CD4-positive, alpha-beta T cell treated with Interleukin-4 for 4 hours (primary cell): ENCODE results near the gene DRAM1.
A peak's percentile ranks its signal among the peaks of the same experiment; 100 is the strongest.
"Not testable (repeated sequence)": the region's sequence is repeated elsewhere in the genome, so short reads cannot be mapped to it uniquely, and the experiment has no call there.

Experiments
- DNase-seq: peaks from one replicate; pipeline ENCODE4 v3.0.0-alpha.2; 2020

DRAM1 gene, protein sequence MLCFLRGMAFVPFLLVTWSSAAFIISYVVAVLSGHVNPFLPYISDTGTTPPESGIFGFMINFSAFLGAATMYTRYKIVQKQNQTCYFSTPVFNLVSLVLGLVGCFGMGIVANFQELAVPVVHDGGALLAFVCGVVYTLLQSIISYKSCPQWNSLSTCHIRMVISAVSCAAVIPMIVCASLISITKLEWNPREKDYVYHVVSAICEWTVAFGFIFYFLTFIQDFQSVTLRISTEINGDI

DNA sequence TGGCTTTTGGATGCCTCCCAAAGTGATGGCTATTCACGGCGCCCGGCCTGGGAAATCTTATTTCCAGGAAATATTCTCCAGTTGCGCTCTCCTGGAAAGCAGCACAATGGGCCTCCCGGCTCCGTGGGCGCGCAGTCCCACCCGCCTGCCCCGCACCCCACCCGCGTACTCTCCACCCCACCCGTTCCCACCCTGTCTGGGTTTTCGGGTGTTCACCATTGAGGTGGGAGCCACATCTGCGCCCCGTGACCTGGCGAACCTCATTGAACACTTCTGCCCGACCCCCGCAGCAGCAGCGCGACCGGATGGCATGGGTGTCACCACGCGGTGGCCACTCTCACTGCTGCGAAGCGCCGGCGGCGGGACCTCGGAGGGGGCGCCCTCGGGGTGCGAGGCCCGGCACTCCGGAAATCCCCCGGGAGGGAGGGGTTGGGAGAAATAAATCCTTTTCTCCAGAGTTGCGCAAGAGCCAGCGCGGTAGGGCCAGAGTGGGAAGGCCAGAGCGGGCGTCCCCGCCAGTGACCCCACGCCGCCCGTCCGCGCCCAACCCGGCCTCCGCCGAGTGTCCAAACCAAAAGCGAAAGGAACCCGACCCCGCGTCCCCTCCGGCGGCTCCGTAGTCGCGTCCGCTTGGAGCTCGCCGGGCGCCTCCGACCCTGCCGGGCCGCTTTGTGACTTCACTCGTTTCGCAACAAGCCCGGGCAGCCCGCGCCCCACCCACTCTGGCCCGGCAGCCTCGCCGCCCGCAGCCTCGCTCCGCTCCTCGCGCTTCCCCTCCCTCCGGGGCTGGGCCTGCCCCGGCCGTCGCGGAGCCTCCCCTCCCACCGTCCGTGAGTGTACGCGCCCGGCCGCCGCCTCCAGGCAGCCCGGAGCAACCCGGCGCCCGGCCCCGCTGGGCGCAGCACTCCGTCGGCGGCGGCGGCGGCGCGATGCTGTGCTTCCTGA is at the start of gene DRAM1:
Gene DRAM1 (plus strand): TSS at position 720 of the 945 bp plus-strand sequence. CDS start 210 bp downstream, at position 930.
- peak; percentile 73 for DNase-seq

DNA sequence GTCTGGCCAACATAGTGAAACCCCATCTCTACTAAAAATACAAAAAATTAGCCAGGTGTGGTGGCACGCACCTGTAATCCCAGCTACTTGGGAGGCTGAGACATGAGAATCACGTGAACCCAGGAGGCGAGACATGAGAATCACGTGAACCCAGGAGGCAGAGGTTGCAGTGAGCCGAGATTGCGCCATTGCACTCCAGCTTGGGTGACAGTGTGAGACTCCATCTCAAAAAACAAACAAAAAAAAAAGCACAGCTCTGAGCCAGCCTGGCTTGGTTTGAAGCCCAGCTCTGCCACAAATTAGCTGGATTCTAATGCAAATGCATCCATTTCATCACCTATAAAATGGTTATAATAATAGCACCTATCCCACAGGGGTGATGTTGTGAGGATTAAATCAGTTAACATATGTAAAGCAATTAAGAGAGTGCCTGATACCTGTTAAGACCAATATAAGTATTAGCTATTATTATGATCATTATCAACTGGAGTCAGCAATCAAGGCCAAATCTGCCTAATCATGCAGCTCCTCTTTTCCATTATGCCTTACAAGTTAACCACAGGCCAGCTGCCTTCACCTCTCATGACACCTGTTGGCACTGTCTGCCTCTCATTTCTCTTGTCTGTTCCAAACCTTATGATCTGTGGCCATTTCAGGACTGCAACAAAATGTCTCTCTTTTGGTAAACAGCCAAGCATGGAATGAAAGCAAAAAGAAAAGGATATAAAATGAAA is 48.8 kb upstream of the DRAM1 start:
- DNase-seq: no peak

DNA sequence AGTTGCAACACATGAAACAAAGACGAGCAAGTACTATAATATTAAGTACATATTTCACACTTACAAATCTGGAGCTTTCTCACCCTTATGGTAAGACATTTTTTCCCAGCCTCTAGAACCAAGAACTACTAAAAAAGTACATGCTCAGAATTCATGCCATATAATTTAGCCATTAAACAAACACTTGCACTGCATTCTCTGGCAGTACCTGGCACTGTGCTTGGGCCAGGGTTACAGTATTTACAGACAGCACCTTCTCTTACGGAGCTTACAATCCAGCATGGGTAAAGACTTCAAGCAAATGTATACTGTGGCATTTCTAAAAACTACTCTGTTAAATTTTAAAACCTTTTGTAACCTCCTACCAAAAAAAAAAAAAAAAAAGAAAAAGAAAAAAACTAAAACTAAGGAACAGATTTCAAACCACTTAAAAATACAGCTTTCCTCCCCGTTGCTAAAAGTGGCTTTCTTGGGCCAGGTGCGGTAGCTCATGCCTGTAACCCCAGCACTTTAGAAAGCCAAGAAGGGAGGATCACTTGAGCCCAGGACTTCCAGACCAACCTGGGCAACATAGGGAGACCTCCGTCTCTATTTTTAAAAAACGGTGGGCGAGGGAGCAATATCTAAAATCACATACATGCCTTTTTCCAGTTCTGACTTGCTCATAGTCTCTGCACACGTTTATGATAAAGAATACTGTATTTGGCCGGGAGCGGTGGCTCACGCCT is 47.6 kb upstream of the DRAM1 start:
- DNase-seq: no peak

DNA sequence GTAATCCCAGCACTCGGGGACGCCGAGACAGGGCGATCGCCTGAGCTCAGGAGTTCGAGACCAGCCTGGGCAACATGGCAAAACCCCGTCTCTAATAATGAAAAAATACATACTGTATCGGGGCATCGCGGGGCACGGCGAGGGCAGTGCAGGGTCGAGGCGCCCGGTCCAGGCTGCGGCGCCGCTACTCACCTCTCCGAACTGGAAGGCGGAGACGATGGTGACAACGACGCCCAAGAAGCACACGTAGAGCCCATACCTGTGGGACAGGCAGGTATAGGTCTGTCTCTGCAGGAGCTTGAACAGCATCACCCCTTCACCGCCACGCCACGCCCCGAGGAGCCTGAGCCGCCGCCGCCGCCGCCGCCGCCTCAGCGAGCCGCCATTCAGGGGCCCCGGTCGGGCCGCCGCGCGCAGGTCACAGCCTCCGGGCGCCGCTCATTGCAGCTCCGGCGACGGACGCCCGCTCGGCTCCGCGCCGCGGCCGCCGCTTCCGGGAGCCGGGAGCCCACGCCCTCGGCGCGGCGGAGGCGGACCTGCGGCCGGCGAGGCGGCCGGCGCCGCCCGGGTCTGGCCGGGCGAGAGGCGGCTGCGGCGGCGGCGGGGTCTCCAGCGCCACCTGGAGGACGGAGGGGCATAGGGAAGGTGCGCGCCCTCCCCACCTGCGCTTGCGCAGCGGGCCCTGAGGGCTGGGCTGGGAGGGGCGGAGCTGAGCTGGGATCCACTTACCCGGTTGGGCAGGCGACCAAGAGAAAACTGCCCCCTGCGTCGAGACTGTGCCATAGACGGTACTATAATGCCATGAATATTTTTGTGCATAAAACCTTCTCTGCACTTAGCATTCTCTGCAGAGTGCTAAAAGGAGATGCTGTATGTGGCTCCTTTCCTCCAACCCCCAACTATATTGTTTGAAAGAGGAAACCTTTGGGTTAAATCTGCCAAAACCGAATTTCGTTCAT is 46.7 kb upstream of the DRAM1 start, which contains the start of gene GNPTAB:
Gene GNPTAB (minus strand): TSS at position 593 of the 959 bp plus-strand sequence. CDS start 284 bp downstream, at position 309.
- peak; percentile 94 for DNase-seq

DNA sequence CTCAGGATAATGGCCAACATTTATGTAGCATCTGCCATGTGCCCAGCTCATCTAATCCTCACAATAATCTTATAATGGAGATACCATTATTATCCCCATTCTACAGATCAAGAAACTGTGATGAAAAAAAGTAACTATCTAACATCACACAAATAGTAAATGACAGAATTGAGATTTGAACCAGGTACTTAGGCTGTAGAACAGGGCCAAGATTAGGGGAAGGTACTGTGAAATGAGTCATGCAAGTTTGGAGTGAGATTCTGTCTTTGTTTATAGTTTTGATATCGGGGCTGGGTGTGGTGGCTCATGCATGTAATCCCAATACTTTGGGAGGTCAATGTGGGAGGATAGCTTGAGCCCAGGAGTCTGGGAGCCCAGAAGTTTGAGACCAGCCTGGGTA is 45.4 kb upstream of the DRAM1 start:
- DNase-seq: no peak

DNA sequence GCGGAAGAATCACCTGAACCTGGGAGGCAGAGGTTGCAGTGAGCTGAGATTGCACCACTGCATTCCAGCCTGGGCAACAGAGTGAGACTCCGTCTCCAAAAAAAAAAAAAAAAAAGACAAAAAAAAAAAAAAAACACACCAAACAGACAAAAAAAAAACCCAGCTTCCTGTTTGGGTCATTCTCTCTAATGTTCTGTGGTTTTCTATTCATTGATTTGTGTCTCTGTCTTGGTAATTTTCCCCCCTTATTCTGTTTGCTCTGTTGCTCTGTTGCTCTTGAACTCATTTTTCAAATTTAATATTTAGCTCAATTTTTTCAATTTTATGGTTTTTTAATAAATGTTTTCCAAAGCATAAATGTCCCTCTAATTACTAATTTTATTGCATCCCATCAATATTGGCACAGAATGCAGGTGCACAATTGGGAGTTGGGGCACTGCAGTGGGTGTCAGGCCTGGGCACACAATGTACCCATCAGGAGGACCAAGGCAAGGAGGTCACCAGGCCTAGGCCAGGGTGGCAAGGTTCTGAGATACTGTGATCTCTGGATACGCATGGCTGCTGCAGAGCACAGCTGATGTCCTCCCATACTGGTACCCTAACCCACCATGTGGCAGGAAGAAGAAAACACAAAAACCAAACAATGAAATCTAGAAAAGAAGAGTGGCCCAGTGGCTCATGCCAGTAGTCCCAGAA is 38.6 kb upstream of the DRAM1 start:
- peak; percentile 34 for DNase-seq

DNA sequence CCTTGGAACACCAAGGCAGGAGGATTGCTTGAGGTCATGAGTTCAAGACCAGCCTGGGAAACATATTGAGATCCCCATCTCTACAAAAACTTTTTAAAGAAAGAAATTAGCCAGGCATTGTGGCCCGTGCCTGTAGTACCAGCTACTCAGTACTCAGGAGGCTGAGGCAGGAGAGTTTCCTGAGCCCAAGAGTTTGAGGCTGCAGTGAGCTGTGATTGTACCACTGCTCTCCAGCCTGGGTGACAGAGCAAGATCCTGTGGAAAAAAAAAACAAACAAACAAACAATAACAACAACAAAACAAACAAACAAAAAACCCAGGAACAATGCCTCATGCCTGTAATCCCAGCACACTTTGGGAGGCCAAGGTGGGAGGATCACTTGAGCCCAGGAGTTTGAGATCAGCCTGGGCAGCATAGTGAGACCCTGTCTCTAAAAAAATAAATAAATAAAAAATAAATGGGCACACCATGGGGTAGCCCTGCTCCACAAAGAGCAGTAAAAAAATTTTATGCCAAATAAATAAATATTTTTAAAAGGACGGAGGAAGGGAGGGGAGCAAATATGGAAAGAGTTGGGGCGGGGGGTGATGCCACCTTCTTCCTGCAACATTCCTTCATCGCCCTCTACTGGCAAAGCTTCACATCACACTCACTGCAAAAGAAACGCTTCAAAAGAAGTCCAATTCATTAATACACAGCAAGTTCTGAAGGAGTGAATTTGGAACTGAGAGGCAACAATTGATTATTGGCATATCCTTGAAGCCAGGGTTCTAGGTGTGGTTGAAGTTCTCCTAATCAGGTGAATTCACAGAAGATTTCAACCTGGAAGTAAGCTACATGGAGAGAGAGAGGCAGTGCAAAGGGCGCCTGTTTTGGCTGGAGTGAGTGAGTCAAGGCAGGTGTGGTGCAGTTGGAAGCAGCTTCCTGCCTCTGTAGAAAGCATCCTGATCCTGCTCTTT is 37.8 kb upstream of the DRAM1 start:
- peak; percentile 78 for DNase-seq

DNA sequence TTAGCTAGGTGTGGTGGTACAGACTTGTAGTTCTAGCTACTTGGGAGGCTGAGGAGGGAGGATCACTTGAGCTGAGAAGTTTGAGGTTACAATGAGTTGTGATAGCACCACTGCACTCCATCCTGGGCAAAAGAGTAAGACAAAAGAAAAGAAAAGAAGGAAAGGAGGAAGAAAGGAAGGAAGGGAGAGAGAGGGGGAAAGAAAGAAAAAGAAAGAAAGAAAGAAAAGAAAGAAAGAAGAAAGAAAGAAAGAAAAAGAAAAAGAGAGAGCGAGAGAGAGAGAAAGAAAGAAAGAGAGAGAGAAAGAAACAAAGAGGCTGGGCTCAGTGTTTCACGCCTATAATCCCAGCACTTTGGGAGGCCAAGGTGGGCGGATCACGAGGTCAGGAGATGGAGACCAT is 36.3 kb upstream of the DRAM1 start:
- DNase-seq: no peak

DNA sequence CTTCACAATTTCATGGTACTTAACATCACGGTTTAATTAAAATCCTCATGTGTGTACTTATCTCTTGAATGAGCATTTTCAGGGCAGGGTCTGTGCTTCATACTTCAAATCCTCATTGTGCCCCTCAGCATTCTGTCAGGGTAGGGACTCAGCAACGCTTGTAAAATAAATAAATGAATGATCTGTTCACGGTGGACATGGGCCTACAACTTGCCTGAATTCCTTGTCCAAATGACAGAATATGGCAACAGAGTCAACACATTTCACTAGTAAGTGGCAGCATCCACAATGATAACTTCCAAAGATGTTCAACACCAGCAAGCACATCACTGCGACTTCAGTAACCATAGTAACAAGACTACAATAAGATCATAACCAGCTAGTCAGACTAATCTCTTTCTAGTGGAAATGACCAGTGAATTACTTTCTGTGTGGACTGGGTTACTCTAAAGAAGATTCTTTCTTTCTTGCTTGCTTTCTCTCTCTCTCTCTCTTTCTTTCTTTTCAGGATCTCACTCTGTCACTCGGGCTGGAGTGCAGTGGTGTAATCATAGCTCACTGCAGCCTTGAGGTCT is 32.2 kb upstream of the DRAM1 start:
- no peak for DNase-seq

DNA sequence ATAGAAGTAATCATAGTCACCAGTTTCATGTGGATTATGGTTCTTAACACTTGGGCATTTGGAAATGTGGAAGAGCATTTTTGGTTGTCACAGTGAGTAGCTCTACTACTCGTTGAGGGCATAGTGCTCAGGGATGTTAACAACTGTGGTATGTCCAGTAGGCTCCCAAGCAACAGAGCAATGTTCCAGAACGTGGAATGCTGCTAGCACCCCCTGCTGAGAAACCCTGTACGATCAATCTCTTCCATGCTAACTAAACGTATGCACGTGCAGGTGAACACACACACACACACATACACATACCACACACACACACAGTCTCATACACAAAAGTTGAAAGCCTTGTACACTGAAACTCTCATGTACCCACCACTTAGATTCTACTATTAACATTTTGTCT is 30.1 kb upstream of the DRAM1 start:
- no peak for DNase-seq

DNA sequence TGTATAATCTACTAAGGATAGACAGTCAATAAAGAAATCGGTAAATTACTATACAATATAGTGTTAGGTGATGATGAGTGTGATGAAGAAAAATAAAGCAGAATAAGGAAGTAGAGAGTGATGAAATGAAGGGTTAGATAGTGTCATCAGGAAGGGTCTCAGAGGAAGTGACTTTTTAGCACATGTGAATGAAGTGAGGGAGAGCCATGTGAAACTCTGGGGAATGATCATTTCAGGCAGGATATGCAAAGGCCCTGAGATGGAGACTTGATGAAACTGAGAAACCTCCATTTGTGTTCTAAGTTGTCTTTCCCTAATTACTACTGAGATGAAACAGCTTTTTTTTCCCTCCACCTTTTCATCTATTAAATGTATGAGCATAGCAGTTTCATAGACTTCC is 27.2 kb upstream of the DRAM1 start:
- DNase-seq: no peak

DNA sequence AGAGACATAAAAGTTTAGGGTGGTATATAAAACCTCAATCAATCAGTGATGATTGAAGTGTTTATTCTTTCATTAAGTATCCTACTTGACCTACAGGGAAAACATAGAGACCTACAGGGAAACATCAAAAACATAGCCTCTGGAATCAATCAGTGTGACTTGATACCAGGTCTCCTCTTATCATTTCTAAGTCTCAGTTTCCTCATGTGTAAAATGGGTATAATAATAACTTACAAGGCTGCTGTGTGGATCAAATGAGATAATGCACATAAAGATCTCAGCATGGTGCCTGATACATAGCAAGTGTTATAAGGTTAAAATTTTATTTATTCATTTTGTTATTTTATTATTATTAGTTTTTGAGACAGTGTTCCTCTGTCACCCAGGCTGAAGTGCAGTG is 24.4 kb upstream of the DRAM1 start:
- no peak for DNase-seq

DNA sequence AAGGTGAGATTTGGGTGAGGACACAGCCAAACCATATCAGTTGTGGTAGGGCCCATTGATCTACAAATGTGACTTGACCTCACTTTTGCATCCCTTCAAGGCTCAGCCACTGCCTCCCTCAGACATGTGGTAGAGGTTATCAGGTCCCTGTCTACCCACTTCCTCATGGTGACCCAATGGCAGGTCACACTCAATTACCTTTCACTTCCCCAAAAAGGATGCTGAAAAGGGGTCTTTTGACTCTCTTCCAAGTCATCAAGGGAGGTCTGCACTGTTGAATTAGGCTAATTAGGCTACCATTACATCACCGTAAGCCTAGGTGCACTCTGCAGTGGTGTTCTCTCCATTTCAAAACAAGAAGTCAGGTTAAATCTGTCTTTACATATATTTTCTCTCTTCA is 22.6 kb upstream of the DRAM1 start:
- no peak for DNase-seq

DNA sequence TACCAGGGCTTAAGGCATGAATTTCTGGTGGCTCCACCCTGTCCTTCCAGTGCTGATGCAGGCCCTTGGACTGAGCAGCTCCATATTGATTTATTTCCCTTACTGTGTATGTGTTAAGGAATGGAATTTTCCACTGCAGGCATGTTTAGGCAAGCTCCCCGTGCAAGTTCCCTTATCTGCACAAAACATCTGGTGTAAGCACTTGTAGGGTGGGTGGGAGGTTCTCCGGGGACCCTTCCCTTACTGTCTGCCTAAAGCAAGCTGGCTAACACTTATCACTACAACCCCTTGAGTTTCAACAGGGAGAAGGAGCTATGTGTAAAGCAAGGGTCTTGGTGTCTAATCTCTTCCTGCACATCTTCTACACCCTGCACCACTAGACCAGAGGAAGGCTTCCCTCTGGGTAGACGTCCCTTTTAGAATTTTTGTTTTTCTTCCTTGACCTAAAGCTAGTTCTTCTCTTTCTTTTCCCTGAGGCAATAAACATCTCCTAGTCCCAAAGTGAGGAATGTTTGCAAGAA is 22.0 kb upstream of the DRAM1 start:
- DNase-seq: no peak

DNA sequence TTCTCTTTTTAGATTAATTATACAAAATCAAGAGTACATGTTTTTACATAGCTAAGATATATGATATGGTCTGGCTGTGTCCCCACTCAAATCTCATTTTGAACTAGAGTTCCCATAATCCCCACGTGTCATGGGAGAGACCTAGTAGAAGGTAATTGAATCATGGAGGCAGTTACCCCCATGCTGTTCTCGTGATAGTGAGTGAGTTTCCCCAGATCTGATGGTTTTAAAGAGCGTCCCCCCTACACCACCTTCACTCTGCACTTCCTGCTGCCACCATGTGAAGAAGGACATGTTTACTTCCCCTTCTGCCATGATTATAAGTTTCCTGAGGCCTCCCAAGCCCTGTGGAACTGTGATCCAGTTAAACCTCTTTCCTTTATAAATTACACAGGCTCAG is 21.4 kb upstream of the DRAM1 start:
- no peak for DNase-seq

DNA sequence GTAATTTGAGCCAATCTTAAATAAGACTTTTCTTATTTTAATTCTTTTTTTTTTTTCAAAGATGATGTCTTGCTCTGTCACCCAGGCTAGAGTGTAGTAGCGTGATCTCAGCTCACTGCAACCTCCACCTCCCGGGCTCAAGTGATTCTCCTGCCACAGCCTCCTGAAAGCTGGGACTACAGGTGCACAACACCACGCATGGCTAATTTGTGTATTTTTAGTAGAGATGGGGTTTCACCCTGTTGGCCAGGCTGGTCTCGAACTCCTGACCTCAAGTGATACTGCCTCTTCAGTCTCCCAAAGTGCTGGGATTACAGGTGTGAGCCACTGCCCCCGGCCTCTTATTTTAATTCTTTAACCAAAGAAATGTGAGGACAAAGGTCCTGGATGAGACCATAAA is 20.8 kb upstream of the DRAM1 start:
- not testable (repeated sequence) for DNase-seq

DNA sequence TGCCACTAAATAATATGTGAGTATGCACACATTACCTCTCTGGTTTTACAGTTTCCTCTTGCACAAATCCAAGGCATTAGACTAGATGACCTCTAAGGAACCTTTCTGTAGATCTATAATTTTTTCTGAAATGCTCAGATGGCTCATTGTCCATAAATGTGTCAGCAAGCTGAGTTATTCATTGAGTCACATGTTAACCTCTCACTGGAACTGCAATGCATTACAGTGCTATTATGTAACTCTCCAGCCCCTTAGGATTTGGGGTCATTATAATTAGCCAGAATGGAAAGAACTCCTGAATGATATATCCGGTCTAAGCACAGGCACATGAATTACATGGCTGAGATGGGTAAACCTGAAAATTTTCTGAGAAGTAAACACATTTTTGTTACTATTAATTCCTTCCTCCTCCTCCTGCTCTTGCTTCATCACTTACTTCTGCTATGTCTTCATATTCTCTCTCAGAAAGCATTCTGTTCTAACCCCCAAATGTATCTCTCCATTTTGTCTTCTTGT is 20.3 kb upstream of the DRAM1 start:
- DNase-seq: no peak

DNA sequence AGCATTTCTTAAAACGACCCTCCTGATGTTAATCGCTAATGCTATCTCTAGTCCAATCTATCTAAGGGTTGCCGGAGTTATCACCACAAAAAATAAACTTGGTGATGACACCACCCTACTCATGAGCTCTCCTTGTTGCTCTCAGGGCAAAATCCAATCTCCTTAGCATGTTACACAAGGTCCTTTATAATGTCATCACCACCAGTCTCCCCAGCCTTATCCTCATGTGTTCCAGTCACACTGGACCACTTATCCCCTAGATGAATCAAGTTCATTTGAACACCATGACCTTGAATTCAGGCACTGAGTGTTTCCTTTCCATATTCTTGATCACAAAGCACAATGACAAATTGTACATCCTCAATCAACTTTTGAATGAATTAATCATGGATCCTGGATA is 19.0 kb upstream of the DRAM1 start:
- no peak for DNase-seq
